GM12891 (cell line): ENCODE measurements around the gene HDAC5.

Experiments
- PAX5 ChIP-seq: IDR thresholded peaks from 2 replicates; pipeline ENCODE4 v1.6.1; 2011; ENCODE audit warnings: low read length, moderate library complexity, mild to moderate bottlenecking; ENCODE audit not compliant: insufficient read depth, severe bottlenecking
- POLR2A ChIP-seq: IDR thresholded peaks from 2 replicates; pipeline ENCODE4 v1.6.1; 2011; ENCODE audit warnings: low read depth, low read length, control low read depth
- POLR2AphosphoS5 ChIP-seq: IDR thresholded peaks from 2 replicates; pipeline ENCODE4 v1.6.1; 2011; ENCODE audit warnings: low read depth, low read length, control low read depth
- POU2F2 ChIP-seq: IDR thresholded peaks from 2 replicates; pipeline ENCODE4 v1.6.1; 2011; ENCODE audit warnings: low read depth, mild to moderate bottlenecking, control low read depth, low read length, moderate library complexity
- SPI1 ChIP-seq: IDR thresholded peaks from 2 replicates; pipeline ENCODE4 v1.6.1; 2011; ENCODE audit warnings: low read depth, low read length, control low read depth
- TAF1 ChIP-seq: IDR thresholded peaks from 2 replicates; pipeline ENCODE4 v1.6.1; 2011; ENCODE audit warnings: low read depth, low read length, control low read depth

GRCh38 chr17:44075598-44076293 lies 47.7 kb downstream of the HDAC5 start:
- TF ChIP-seq POLR2AphosphoS5: no peak
- TF ChIP-seq POLR2A: no peak
- TF ChIP-seq TAF1: no peak
- TF ChIP-seq SPI1: no peak
- no peak for TF ChIP-seq PAX5
- no peak for TF ChIP-seq POU2F2
